ENCODE results near the gene SYP. TPM values are rescaled to one million over a fixed set of nuclear protein-coding genes. Genes with fewer than 3 reads are reported as not detected.

Gene SYP
- total and polyA plus RNA-seq, 2 donors (not counting 3 experiments of a cell fraction or from before 2014, with no cell fraction given) = 0.21 to 0.77 TPM

- Histone ChIP-seq H2AFZ (ENCODE audit: low read depth, low read length) (peak within 1 kb of the TSS; percentile 58), H3K4me2 (ENCODE audit: insufficient read depth, low read length) (peak within 1 kb of the TSS; percentile 69), H3K9me3 (replicated peaks; ENCODE audit: control insufficient read depth, insufficient read depth, low read length) (no peaks in the 10 kb centered on the region), H3K36me3 (ENCODE audit: control insufficient read depth in 2 of 2, extremely low read depth in 1 of 2, insufficient read depth in 2 of 2, low read length in 2 of 2) (peaks cover 0 to 2% of the 10 kb centered on the region in 2 experiments), H3K27me3 (ENCODE audit: control insufficient read depth in 2 of 2, insufficient read depth in 2 of 2, low read length in 2 of 2) (no peaks in the 10 kb centered on the region), H3K9ac (replicated peaks; ENCODE audit: extremely low read depth, insufficient read depth, low read length) (peak within 1 kb of the TSS; percentile 62), H3K4me3 (replicated peaks in 1 of 3; ENCODE audit: insufficient read depth in 1 of 3, low read depth in 1 of 3, low read length in 3 of 3) (peak within 1 kb of the TSS; percentile 59 to 75 (median 63)), H3K79me2 (ENCODE audit: control insufficient read depth, insufficient read depth, low read length) (no peaks in the 10 kb centered on the region), H3K4me1 (ENCODE audit: control insufficient read depth, extremely low read depth, insufficient read depth, low read length) (peaks cover 14% of the 10 kb centered on the region), H3K27ac (ENCODE audit: insufficient read depth, low read depth, low read length) (peak within 1 kb of the TSS; percentile 15), H3K9me1 (replicated peaks; ENCODE audit: control insufficient read depth, extremely low read depth, insufficient read depth, low read length) (no peaks in the 10 kb centered on the region), H4K20me1 (replicated peaks; ENCODE audit: control insufficient read depth, extremely low read depth, insufficient read depth, low read length) (no peaks in the 10 kb centered on the region)
- FAIRE-seq (peak; percentile 83), DNase-seq (ENCODE audit: low read depth, low spot score) (peak; percentile 55)
- intact Hi-C loops (cut with micrococcal nuclease) (no loop called here), dilution Hi-C loops (cut with MboI; ENCODE audit: extremely low pct_ligation_motif_present, low sequenced_read_pairs) (no loop called here)
- BruUV-seq (replicated peaks) = no TSS peak
- ChIA-PET CTCF (no interaction called here), POLR2A (no interaction called here)
- TF ChIP-seq MAX (IDR thresholded peaks at IDR 0.05; ENCODE audit: insufficient read depth, insufficient read length) (no peak), POLR2AphosphoS5 (IDR thresholded peaks at IDR 0.05; ENCODE audit: insufficient read depth, low read depth, low read length) (peak; percentile 31), FOS (IDR thresholded peaks at IDR 0.05; ENCODE audit: borderline replicate concordance, insufficient read depth, low read length) (no peak), POLR2A (IDR thresholded peaks at IDR 0.05; ENCODE audit: low read depth, low read length) (peak; percentile 24), JUN (IDR thresholded peaks at IDR 0.05; ENCODE audit: borderline replicate concordance, insufficient read depth, insufficient read length, low read depth) (no peak), MYC (IDR thresholded peaks at IDR 0.05; ENCODE audit: low read depth, low read length) (no peak), CTCF (IDR thresholded peaks at IDR 0.05; ENCODE audit: extremely low read depth in 1 of 2, insufficient read depth in 1 of 2, low read depth in 1 of 2, low read length in 2 of 2) (peak; percentile 26 to 40), EZH2 (IDR thresholded peaks at IDR 0.05; ENCODE audit: borderline replicate concordance, low read depth, low read length, severe bottlenecking) (no peak), GATA2 (IDR thresholded peaks at IDR 0.05; ENCODE audit: insufficient read depth, insufficient read length, low read depth, low read length) (no peak)
Observed at GRCh38 chrX:49186125-49187027, 13.6 kb downstream of the SYP start, which contains the start of gene PRICKLE3. TSS of gene PRICKLE3 (minus strand) at chrX:49186373. CDS start at chrX:49186297, 76 bp downstream.
